Measurements from ENCODE around the gene UGT2A1. TPM values are rescaled to one million over a fixed set of nuclear protein-coding genes. Genes with fewer than 3 reads are reported as not detected.

Gene UGT2A1
- polyA plus RNA-seq, 3 donors = not detected

DNA sequence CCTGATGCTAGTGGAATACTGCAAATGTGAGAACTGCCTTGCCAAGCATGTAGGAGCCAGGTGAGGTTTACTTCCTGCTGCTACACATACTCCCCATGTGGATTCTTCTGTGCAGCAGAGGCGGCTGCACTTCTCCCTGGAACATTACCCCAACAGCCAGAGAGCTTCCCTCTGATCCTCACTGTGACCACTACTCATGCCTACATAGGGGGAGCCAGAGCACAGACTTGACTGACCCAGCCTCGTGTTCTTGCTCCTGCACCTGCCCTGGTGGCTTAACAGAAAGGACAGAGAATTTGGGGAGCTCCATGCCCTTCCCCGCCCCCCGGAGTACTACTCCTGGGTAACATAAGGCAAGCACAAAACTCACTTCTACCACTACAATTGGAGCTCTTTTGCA lies 52.0 kb downstream of the UGT2A1 start:
- H3K27ac ChIP-seq (ENCODE audit: low read depth, low read length) = no peak overlapping the region
- WGBS, 3 donors = 47 to 85% (median 85%) methylated on average over 4 of the region's 4 CpGs

DNA sequence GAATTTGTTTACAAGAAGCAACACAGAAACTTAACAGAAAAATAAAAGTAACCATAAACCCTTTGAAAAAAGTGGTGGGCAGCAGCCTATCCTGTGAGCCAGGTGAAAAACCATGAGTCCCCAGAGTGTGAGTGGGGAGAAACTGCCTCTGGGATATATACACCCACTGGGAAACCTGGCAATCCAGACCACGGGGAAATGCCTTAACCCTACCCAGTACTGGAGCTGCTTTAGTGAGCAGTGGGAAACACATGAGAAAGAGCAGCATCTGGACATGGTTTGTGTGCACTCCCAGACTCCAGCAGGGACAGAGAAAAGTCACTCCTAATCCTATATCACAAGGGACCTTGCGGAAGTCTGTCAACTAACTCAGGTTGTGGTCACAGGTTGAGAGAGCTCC lies 53.0 kb downstream of the UGT2A1 start:
- H3K27ac ChIP-seq (ENCODE audit: low read depth, low read length) = no peak overlapping the region
- WGBS, 3 donors = 65 to 84% (median 66%) methylated on average over 2 of the region's 2 CpGs

DNA sequence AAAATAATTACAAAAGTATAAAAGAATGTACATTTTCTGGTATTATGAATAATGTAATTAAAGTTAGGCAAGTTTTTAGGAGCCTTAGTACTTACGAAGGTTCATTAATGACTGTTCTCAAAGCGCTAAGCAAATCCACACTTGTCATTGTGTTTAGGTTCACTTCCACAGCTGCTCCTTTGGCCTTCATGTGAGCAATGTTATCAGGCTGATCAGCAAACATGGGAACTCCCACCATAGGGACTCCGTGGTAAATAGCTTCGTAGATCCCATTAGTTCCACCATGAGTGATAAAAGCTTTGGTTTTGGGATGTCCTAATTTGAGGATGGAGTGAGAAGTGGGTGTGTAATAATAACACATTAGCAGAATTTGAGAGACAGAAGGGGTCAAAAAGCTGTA lies 58.7 kb downstream of the UGT2A1 start:
- H3K27ac ChIP-seq (ENCODE audit: low read depth, low read length) = no peak overlapping the region
- WGBS, 3 donors = 40 to 54% (median 49%) methylated on average over 4 of the region's 4 CpGs

DNA sequence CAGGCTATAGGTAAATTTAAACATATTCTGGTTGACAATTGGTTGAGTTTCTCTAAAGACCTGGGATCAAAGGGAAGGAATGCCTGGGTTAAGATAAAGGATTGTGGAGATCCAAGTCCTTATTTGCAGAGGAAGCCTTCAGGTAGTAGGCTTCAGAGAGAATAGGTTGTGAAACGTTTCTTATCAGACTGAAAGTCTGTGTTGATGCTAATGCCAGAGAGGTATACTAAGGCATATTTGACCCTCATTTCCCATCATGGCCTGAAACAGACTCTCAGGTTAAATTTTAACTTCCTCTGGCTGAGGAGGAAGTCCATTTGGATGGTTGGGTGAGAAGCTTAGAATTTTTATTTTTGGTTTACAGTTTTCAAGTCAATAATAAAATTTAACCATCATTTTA lies 61.7 kb downstream of the UGT2A1 start:
- 21 to 41% (median 22%) methylated on average over 1 of the region's 1 CpG for WGBS, 3 donors
- no peak overlapping the region for H3K27ac ChIP-seq (ENCODE audit: low read depth, low read length)

DNA sequence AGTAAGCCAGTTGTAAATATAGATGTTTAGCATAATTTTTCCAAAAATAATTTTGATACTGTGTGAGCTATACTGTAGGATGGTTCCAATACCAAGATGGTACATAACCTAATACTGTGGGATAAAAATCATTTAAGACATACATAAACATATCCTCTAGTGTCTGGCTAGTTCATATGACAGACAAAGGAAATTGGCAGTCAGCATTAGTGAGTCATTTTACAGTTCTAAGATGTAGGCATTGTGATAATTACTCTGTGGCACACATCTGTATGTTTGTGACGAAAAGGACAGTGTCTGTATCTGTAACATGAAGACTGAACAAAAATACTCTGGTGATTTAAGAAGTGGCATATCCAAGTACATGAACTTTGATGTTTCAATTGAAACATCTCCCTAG lies 63.2 kb downstream of the UGT2A1 start:
- 74 to 89% (median 82%) methylated on average over 1 of the region's 1 CpG for WGBS, 3 donors

DNA sequence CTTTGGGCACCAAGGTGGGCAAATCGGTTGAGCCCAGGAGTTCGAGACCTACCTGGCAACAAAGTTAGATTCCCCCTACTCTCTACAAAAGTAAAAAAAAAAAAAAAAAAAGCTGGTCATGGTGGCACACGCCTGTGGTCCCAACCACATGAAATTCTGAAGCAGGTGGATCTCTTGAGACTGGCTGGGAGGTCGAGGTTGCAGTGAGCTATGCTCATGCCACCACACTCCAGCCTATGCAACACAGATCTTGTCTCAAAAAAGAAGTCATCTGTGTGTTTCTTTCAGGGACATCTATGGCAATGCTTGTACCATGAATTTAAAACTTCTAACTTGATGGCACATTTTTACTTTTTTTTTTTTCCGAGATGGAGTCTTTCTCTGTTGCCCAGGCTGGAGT lies 68.9 kb downstream of the UGT2A1 start:
- no peak overlapping the region for H3K27ac ChIP-seq (ENCODE audit: low read depth, low read length)
- 77 to 82% (median 79%) methylated on average over 5 of the region's 5 CpGs for whole genome bisulfite sequencing, 3 donors

More for the DNA sequence above, 63.2 kb downstream of the UGT2A1 start:
- H3K27ac ChIP-seq (ENCODE audit: low read depth, low read length) = no peak overlapping the region

DNA sequence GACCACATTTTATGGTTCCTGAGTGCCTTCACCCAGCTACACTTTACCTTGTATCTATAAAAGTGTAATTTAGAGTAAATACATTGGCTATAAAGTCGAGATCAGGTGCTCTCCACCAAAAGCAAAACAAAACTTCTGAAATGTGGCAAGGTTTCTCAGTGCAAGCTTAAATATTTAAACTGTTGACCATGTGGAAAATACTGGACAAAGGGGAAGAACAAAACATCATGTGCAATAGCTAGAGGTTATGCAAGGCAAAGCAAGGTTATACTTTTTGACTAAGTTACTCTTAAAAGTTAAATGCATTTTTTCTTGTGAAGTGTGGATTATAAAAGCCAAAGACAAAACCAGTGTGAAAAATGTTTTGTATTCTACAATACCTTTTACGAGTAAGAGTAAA lies 69.5 kb downstream of the UGT2A1 start:
- 59 to 74% (median 71%) methylated on average over 2 of the region's 2 CpGs for WGBS, 3 donors
- H3K27ac ChIP-seq (ENCODE audit: low read depth, low read length) = no peak overlapping the region

DNA sequence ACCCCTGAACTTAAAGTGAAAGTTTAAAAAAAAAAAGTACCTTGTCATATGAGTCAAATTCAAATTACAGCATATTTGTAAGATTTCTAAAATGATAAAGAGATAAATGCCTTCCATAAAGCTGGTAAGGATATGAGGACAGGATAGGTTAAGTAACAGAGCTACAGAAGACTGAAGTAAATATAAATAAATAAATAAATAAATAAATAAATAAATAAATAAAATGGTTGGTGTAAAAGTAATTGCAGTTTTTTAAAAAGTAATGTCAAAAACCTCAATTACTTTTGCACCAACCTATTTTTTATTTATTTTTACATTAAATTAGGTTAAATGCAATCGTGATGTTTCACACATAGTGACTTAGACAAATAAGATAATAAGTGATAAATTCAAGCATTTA lies 75.8 kb downstream of the UGT2A1 start:
- WGBS, 3 donors = 85 to 93% (median 90%) methylated on average over 1 of the region's 1 CpG
- no peak overlapping the region for H3K27ac ChIP-seq (ENCODE audit: low read depth, low read length)

DNA sequence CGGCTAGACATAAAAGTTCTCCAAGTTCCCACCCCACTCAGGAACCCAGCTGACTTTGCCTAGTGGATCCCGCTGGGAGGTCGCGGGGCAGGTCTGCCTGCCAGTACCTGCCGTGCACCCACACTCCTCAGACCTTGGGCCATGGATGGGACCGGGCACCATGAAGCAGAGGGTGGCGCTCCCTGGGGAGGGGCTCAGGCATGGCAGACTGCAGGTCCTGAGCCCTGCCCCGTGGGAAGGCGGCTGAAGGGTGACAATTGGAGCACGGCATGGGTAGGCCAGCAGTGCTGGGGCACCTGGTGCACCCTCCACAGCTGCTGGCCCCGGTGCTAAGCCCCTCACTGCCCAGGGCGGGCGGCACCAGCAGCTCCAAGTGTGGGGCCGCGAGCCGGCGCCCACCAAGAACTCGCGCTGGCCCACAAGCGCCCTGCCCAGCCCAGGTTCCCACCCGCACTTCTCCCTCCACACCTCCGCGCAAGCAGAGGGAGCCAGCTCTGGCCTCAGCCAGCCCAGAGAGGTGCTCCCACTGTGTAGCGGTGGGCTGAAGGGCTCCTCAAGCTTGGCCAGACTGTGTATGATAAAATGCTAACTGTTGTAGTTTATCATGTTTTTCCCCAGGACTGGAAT lies 76.7 kb downstream of the UGT2A1 start:
- no peak overlapping the region for H3K27ac ChIP-seq (ENCODE audit: low read depth, low read length)
- WGBS, 3 donors = 95 to 97% (median 96%) methylated on average over 24 of the region's 24 CpGs

DNA sequence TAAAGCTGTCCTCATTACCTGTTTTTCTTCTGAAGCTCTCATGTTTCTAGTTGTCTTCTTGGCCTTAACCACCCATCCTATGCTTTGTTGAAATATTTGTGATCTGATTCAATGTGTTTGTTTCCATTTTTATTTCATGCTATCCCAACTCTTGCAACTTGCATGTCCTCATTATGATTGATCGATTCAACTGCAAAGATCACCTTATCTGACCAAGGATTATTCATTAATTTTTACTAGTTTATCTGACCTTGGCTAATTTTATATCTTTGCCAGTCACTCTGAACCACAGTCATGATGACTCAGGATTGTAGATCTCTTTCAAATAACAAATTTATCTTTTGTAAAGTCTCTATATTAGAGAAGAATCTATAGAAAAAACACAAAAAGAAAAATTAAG lies 84.3 kb downstream of the UGT2A1 start:
- WGBS, 3 donors = 34 to 93% (median 86%) methylated on average over 1 of the region's 1 CpG
- no peak overlapping the region for H3K27ac ChIP-seq (ENCODE audit: low read depth, low read length)

DNA sequence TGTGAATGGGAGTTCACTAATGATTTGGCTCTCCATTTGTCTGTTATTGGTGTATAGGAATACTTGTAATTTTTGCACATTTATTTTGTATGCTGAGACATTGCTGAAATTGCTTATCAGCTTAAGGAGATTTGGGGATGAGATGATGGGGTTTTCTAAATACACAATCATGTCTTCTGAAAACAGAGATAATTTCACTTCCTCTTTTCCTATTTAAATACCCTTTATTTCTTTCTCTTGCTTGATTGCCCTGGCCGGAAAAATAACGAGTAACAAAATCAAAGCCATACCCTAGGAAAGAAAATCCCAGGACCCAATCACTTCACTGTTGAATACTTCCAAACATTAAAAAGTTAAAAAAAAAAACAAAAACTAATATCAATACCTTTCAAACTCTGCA lies 89.6 kb downstream of the UGT2A1 start:
- no peak overlapping the region for H3K27ac ChIP-seq (ENCODE audit: low read depth, low read length)
- WGBS, 3 donors = 44 to 46% (median 45%) methylated on average over 2 of the region's 2 CpGs

DNA sequence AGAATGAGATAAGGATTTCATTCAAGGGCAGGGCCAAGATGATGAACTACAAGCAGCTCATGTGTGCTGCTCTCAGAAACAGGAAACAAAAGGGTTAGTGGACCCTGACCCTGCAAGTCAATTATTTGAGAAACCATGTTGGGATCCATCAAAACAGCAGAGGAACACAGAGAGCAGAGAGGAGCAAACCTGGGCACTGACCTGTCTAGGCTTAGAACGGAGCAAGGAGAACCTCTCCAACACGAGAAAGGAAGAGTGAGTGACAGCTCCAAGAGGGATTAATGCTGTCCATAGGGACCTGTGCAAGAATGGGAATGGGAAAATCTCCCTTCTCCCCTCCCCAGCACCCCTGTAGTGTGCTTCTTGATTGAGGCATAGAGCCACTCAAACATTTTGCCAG lies 103.4 kb downstream of the UGT2A1 start:
- 69 to 95% (median 73%) methylated on average over 2 of the region's 2 CpGs for WGBS, 3 donors
- H3K27ac ChIP-seq (ENCODE audit: low read depth, low read length) = no peak overlapping the region

DNA sequence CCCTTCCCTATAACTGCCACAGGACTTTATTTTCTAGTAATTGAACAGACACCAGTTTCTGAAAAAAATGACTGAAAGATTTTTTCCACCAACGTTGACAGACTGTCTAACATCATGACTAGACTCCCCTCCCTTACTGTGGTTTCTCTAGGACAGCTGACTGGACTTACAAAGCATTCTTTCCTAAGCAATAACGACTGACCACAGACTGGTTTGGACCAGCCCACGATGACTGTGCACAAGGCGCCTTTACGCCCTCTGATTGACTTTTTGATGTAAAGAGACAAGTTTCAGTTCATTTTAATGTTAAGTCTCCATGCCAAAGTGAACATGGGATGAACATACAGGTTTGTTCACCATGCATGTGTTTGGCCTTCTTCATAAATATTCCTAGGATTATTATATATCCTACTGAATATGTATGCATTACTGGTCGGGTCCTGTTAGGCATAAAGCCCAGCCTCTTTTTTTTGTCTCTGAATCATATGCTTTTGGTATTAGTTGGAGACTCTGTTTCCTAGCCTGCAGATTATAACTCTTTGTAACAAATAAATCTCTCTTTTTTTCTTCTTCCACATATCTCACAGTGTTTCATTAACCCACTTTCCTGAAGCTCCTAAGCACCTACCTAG lies 106.8 kb downstream of the UGT2A1 start:
- WGBS, 3 donors = 58 to 69% (median 60%) methylated on average over 6 of the region's 6 CpGs
- H3K27ac ChIP-seq (ENCODE audit: low read depth, low read length) = no peak overlapping the region

Other genes with a start within 250 kb of the UGT2A1 start
- 1 to 10 TPM in 1 of 3 donors, under 1 TPM in 1, not detected in 1; 0.22 to 2.2 TPM for gene UGT2B4, start 157.3 kb downstream of the UGT2A1 start, polyA plus RNA-seq
- not detected for gene UGT2A2, start 13.6 kb downstream of the UGT2A1 start, polyA plus RNA-seq
- gene SULT1B1, start 107.4 kb upstream of the UGT2A1 start, polyA plus RNA-seq = 1 to 10 TPM in 2 of 3 donors, under 1 TPM in 1; 0.26 to 5.4 (median 2.8) TPM
- under 1 TPM in 1 of 3 donors, not detected in 2; 0.10 TPM for gene SULT1E1, start 206.9 kb upstream of the UGT2A1 start, polyA plus RNA-seq